Right cardiac atrium (tissue), 5 donors: ENCODE data around the gene FGD5. TPM values are rescaled to one million over a fixed set of nuclear protein-coding genes. Genes with fewer than 3 reads are reported as not detected.

ENCODE experiments used
- ATAC-seq, 2 donors: fragments of 200-7000 bp; cut with Tn5 transposase; one replicate each; pipeline versions ENCODE4 v1.8.0 to v1.9.1; 2020; ENCODE audit warnings: moderate library complexity in 2 of 2, mild to moderate bottlenecking in 1 of 2
- DNase-seq, 3 donors: peaks; one replicate each; pipeline ENCODE4 v3.0.0-alpha.2; 2020
- H3K27ac ChIP-seq: one replicate; pipeline ENCODE4 v1.5.1; 2013; ENCODE audit warnings: mild to moderate bottlenecking, low read length, control low read depth, moderate library complexity
- H3K27me3 ChIP-seq: one replicate; pipeline ENCODE4 v1.6.1; 2013; ENCODE audit not compliant: control insufficient read depth, insufficient read depth
- H3K4me1 ChIP-seq: one replicate; pipeline ENCODE4 v1.6.1; 2013; ENCODE audit warnings: low read length; ENCODE audit not compliant: control insufficient read depth, insufficient read depth
- H3K4me3 ChIP-seq: one replicate; pipeline ENCODE4 v1.5.1; 2013; ENCODE audit warnings: low read length, control low read depth
- H3K9me3 ChIP-seq: one replicate; pipeline ENCODE4 v1.6.1; 2013; ENCODE audit warnings: low read length; ENCODE audit not compliant: control insufficient read depth
- WGBS: extraction: QIAGEN DNeasy Blood & Tissue Kit; methylation state at CpG from one replicate; pipeline ENCODE4 v1.1.7; 2013; 5-methylcytosine and 5-hydroxymethylcytosine counted together
- intact Hi-C, 4 donors: fragments of 100-400 bp; cut with DNase I; formaldehyde crosslinking; loops; one replicate each; pipeline versions ENCODE4 v1.11.0 to v1.14.0; 2022 to 2023
- polyA plus RNA-seq: library from polyadenylated mRNA; stranded (reverse); fragments of 200-250 nt; gene quantifications from one replicate; pipeline ENCODE4 v1.2.3, GENCODE V29; 2013
- total RNA-seq, 4 donors: library from RNA; stranded (reverse); fragmentation: NEBNext Ultra II Directional; extraction: Animal tissue kit (Norgen Biotek cat#: 25700); gene quantifications; one replicate each; pipeline ENCODE4 v1.2.1, GENCODE V29; 2021
- donor health status: healthy with polysubstance abuse.
- donor health status: DM: no; HTN: yes; CAD: no.
- donor health status: DM: no; HTN: no; CAD: no.
- donor health status: DM: no; HTN: yes; CAD: no; lungs with severe emphysema.
- donor health status: DM: yes; HTN: yes; CAD: no.

FGD5 gene
- total and polyA plus RNA-seq, 5 donors, result 8.6 to 30.5 (median 21.2) TPM

- H3K27ac ChIP-seq, result no peak overlapping the region
- ATAC-seq (no peak), DNase-seq (no peak)
- intact Hi-C loops, result loop anchor here in 1 of 4 donors (10.0 kb wide), 1 partner anchor 102 kb away; no protein-coding TSS in a partner anchor
- no peaks in the 10 kb centered on the region for H3K9me3 ChIP-seq
- H3K4me1 ChIP-seq, result peaks cover 2% of the 10 kb centered on the region
- H3K27me3 ChIP-seq, result no peaks in the 10 kb centered on the region
- H3K4me3 ChIP-seq, result no peak overlapping the region
Measured at GRCh38 chr3:14943042-14943441, 124.3 kb downstream of the FGD5 start.

GRCh38 chr3:14946236-14946635 is 127.5 kb downstream of the FGD5 start:
- DNase-seq (no peak), ATAC-seq (no peak)
- peaks cover 4% of the 10 kb centered on the region for H3K4me1 ChIP-seq
- H3K27ac ChIP-seq, result no peak overlapping the region
- H3K9me3 ChIP-seq, result no peaks in the 10 kb centered on the region
- WGBS, result 21% methylated on average over 4 of the region's 4 CpGs
- intact Hi-C loops, result loop anchor here in 1 of 4 donors (10.0 kb wide), 1 partner anchor 99 kb away; no protein-coding TSS in a partner anchor
- H3K4me3 ChIP-seq, result peak overlapping the region; percentile 97
- no peaks in the 10 kb centered on the region for H3K27me3 ChIP-seq

- H3K4me1 ChIP-seq, result peaks cover 4% of the 10 kb centered on the region
- WGBS, result under 1% methylated on average over 8 of the region's 8 CpGs
- no peak for ATAC-seq
- H3K9me3 ChIP-seq, result no peaks in the 10 kb centered on the region
- H3K4me3 ChIP-seq, result peak overlapping the region; percentile 97
- intact Hi-C loops, result loop anchor here in 1 of 4 donors (10.0 kb wide), 1 partner anchor 98 kb away; no protein-coding TSS in a partner anchor
- DNase-seq, result no peak
- H3K27me3 ChIP-seq, result no peaks in the 10 kb centered on the region
- peak overlapping the region; percentile 99 for H3K27ac ChIP-seq
Measured at GRCh38 chr3:14946739-14947099, 128.0 kb downstream of the FGD5 start.

- H3K27ac ChIP-seq, result peak within 1 kb of the TSS; percentile 99
- ATAC-seq (peak; percentile 77 to 84), DNase-seq (peak; percentile 90 to 96 (median 96))
- intact Hi-C loops, result loop anchor here in 1 of 4 donors (10.0 kb wide), 1 partner anchor 98 kb away; no protein-coding TSS in a partner anchor
- WGBS, result under 1% methylated on average over 105 of the region's 108 CpGs
- H3K4me3 ChIP-seq, result peak within 1 kb of the TSS; percentile 97
- no peaks in the 10 kb centered on the region for H3K9me3 ChIP-seq
- H3K4me1 ChIP-seq, result peaks cover 4% of the 10 kb centered on the region
- no peaks in the 10 kb centered on the region for H3K27me3 ChIP-seq
Measured at GRCh38 chr3:14947100-14947885, 128.5 kb downstream of the FGD5 start, which contains the start of gene NR2C2. Gene NR2C2 (plus strand): TSS chr3:14947583. CDS start chr3:15003915, 56,332 bp downstream.

GRCh38 chr3:14947886-14948608 is 129.3 kb downstream of the FGD5 start:
- Histone ChIP-seq H3K9me3 (no peaks in the 10 kb centered on the region), H3K27ac (peak overlapping the region; percentile 99), H3K4me1 (peaks cover 4% of the 10 kb centered on the region), H3K4me3 (peak overlapping the region; percentile 97), H3K27me3 (no peaks in the 10 kb centered on the region)
- ATAC-seq (peak; percentile 98), DNase-seq (peak; percentile 97 to 99 (median 98))
- WGBS, result under 1% methylated on average over 78 of the region's 79 CpGs
- intact Hi-C loops, result loop anchor here in 1 of 4 donors (10.0 kb wide), 1 partner anchor 97 kb away; no protein-coding TSS in a partner anchor

GRCh38 chr3:14948609-14949038 is 129.9 kb downstream of the FGD5 start:
- DNase-seq (no peak), ATAC-seq (no peak)
- Histone ChIP-seq H3K27ac (peak overlapping the region; percentile 92), H3K4me1 (peaks cover 4% of the 10 kb centered on the region), H3K9me3 (no peaks in the 10 kb centered on the region), H3K27me3 (no peaks in the 10 kb centered on the region), H3K4me3 (peak overlapping the region; percentile 97)
- 3% methylated on average over 26 of the region's 26 CpGs for WGBS
- intact Hi-C loops, result loop anchor here in 1 of 4 donors (10.0 kb wide), 1 partner anchor 96 kb away; no protein-coding TSS in a partner anchor

- H3K27me3 ChIP-seq, result no peaks in the 10 kb centered on the region
- no peaks in the 10 kb centered on the region for H3K9me3 ChIP-seq
- peaks cover 4% of the 10 kb centered on the region for H3K4me1 ChIP-seq
- 25% methylated on average over 5 of the region's 5 CpGs for WGBS
- ATAC-seq (no peak), DNase-seq (no peak)
- H3K4me3 ChIP-seq, result peak overlapping the region; percentile 97
- peak overlapping the region; percentile 92 for H3K27ac ChIP-seq
- intact Hi-C loops, result loop anchor here in 1 of 4 donors (10.0 kb wide), 1 partner anchor 96 kb away; no protein-coding TSS in a partner anchor
Measured at GRCh38 chr3:14949126-14949525, 130.4 kb downstream of the FGD5 start.

- Histone ChIP-seq H3K4me3 (no peak overlapping the region), H3K27me3 (no peaks in the 10 kb centered on the region), H3K9me3 (no peaks in the 10 kb centered on the region), H3K4me1 (peaks cover 4% of the 10 kb centered on the region), H3K27ac (no peak overlapping the region)
- 80% methylated on average over 2 of the region's 2 CpGs for WGBS
- intact Hi-C loops, result no loop called here
- ATAC-seq, result no peak
- DNase-seq, result no peak
Measured at GRCh38 chr3:14950274-14950673, 131.5 kb downstream of the FGD5 start.

- H3K9me3 ChIP-seq, result no peaks in the 10 kb centered on the region
- DNase-seq, result no peak
- H3K27me3 ChIP-seq, result no peaks in the 10 kb centered on the region
- peaks cover 3% of the 10 kb centered on the region for H3K4me1 ChIP-seq
- ATAC-seq, result no peak
- no peak overlapping the region for H3K27ac ChIP-seq
- H3K4me3 ChIP-seq, result no peak overlapping the region
- 97% methylated on average over 1 of the region's 1 CpG for WGBS
- intact Hi-C loops, result no loop called here
Measured at GRCh38 chr3:14957153-14957552, 138.4 kb downstream of the FGD5 start.

- 19% methylated on average over 1 of the region's 1 CpG for WGBS
- H3K27me3 ChIP-seq, result no peaks in the 10 kb centered on the region
- H3K4me3 ChIP-seq, result no peak overlapping the region
- no peaks in the 10 kb centered on the region for H3K9me3 ChIP-seq
- H3K4me1 ChIP-seq, result peaks cover 3% of the 10 kb centered on the region
- intact Hi-C loops, result no loop called here
- ATAC-seq, result no peak
- H3K27ac ChIP-seq, result no peak overlapping the region
- DNase-seq, result no peak
Measured at GRCh38 chr3:14957925-14958324, 139.2 kb downstream of the FGD5 start.
